GM12891 (cell line): ENCODE measurements around the gene ZNF74.
"Not testable (repeated sequence)": the region's sequence is repeated elsewhere in the genome, so short reads cannot be mapped to it uniquely, and the experiment has no call there.

Experiments
- POLR2A ChIP-seq: IDR thresholded peaks from 2 replicates; pipeline ENCODE4 v1.6.1; 2011; ENCODE audit warnings: low read depth, low read length, control low read depth
- POLR2AphosphoS5 ChIP-seq: IDR thresholded peaks from 2 replicates; pipeline ENCODE4 v1.6.1; 2011; ENCODE audit warnings: low read depth, low read length, control low read depth
- POU2F2 ChIP-seq: IDR thresholded peaks from 2 replicates; pipeline ENCODE4 v1.6.1; 2011; ENCODE audit warnings: low read depth, mild to moderate bottlenecking, control low read depth, low read length, moderate library complexity
- SPI1 ChIP-seq: IDR thresholded peaks from 2 replicates; pipeline ENCODE4 v1.6.1; 2011; ENCODE audit warnings: low read depth, low read length, control low read depth
- TAF1 ChIP-seq: IDR thresholded peaks from 2 replicates; pipeline ENCODE4 v1.6.1; 2011; ENCODE audit warnings: low read depth, low read length, control low read depth

GRCh38 chr22:20378684-20379083 is 15.3 kb upstream of the ZNF74 start:
- TF ChIP-seq POLR2A, POLR2AphosphoS5, TAF1, SPI1, POU2F2: not testable (repeated sequence)
